HL-60 (cell line): ENCODE results near the gene SMC1B.

ENCODE experiments used
- CTCF ChIP-seq: IDR thresholded peaks from one replicate; pipeline ENCODE4 v1.5.1; 2011; ENCODE audit warnings: low read length, control low read depth, inconsistent platforms; ENCODE audit not compliant: insufficient read depth
- GABPA ChIP-seq: IDR thresholded peaks from 2 replicates; pipeline ENCODE4 v1.6.1; 2012; ENCODE audit warnings: low read depth
- POLR2AphosphoS5 ChIP-seq: IDR thresholded peaks from 2 replicates; pipeline ENCODE4 v1.6.1; 2012; ENCODE audit warnings: low read depth
- TF ChIP-seq, protein P1 (sequence below): IDR thresholded peaks from 2 replicates; pipeline ENCODE4 v1.6.1; 2012; ENCODE audit warnings: low read depth; ENCODE audit not compliant: insufficient replicate concordance

DNA sequence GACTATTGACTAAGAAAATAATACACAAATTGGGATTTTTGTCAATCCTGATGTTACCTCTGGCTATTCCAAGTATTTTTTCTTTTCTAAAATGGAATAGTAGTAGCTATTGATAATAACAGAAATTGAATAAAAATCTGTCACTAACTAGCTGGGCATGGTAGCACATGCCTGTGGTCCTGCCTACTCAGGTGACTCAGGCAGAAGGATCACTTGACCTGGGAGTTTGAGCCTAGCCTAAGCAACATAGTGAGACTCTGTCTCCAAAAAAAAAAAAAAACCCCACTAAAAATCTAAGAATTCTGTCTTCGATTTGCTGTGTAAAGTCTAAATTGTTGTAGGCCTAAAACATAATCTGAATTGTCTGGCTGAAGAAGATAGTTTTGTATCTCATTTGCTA, 61.4 kb downstream of the SMC1B start:
- TF ChIP-seq CTCF: no peak
- no peak for TF ChIP-seq GABPA
- TF ChIP-seq POLR2AphosphoS5: no peak
- TF ChIP-seq, protein P1, sequence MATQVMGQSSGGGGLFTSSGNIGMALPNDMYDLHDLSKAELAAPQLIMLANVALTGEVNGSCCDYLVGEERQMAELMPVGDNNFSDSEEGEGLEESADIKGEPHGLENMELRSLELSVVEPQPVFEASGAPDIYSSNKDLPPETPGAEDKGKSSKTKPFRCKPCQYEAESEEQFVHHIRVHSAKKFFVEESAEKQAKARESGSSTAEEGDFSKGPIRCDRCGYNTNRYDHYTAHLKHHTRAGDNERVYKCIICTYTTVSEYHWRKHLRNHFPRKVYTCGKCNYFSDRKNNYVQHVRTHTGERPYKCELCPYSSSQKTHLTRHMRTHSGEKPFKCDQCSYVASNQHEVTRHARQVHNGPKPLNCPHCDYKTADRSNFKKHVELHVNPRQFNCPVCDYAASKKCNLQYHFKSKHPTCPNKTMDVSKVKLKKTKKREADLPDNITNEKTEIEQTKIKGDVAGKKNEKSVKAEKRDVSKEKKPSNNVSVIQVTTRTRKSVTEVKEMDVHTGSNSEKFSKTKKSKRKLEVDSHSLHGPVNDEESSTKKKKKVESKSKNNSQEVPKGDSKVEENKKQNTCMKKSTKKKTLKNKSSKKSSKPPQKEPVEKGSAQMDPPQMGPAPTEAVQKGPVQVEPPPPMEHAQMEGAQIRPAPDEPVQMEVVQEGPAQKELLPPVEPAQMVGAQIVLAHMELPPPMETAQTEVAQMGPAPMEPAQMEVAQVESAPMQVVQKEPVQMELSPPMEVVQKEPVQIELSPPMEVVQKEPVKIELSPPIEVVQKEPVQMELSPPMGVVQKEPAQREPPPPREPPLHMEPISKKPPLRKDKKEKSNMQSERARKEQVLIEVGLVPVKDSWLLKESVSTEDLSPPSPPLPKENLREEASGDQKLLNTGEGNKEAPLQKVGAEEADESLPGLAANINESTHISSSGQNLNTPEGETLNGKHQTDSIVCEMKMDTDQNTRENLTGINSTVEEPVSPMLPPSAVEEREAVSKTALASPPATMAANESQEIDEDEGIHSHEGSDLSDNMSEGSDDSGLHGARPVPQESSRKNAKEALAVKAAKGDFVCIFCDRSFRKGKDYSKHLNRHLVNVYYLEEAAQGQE: no peak
